ENCODE data around the gene TRIML1. TPM values are rescaled to one million over a fixed set of nuclear protein-coding genes. Genes with fewer than 3 reads are reported as not detected.

TRIML1 gene, protein sequence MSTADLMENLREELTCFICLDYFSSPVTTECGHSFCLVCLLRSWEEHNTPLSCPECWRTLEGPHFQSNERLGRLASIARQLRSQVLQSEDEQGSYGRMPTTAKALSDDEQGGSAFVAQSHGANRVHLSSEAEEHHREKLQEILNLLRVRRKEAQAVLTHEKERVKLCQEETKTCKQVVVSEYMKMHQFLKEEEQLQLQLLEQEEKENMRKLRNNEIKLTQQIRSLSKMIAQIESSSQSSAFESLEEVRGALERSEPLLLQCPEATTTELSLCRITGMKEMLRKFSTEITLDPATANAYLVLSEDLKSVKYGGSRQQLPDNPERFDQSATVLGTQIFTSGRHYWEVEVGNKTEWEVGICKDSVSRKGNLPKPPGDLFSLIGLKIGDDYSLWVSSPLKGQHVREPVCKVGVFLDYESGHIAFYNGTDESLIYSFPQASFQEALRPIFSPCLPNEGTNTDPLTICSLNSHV
- not detected in 2 replicates for total RNA-seq

DNA sequence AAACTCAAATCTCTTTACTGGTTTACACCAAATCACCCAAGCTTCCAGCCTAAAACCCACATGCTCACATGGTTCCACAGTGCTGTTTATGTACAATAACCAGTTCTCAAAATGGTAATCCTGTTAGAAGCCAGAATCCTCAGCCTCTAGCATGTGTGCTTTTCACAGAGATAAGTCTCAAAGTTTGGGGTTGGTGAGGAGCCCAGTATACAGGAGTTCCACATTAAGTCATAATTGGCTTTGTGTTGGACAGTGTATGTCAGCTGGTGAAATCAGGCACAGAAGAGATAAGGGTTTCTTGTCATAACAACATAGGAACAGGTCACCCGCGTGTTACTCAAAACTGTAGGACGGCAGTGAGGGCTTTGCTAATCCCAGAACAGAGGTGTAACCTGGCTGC is at the start of gene TRIML1:
TRIML1 (plus strand) TSS at position 301 of the 400 bp plus-strand sequence. CDS start 118 bp downstream, outside the sequence.

DNA sequence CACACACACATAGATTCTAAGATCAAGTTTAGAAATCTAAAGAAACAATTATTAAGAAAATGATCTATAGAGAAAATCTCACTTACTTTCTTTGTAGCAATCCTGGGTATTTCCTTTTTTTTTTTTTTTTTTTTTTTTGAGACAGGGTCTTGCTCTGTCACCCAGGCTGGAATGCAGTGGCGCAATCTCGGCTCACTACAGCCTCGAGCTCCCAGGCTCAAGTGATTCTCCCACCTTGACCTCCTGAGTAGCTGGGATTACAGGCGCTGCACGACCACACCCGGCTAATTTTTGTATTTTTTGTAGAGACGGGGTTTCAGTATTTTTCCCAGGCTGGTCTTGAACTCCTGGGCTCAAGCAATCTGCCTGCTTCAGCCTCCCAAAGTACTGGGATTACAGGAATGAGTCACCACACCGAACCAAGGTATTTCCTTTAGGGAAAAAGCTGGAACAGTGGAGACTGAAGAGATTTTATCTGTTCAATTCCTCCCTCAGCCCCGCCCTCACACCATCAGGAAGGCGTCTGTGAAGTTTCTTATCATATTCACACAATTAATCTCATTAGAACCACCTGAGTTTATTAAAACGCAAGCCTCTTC is 30.0 kb upstream of the TRIML1 start, which contains the start of gene TRIML2:
TRIML2 (minus strand) TSS at position 447 of the 599 bp plus-strand sequence. CDS start 4,235 bp downstream, outside the sequence.

Other genes starting within 250 kb of the TRIML1 start
- gene ZFP42, start 143.7 kb upstream of the TRIML1 start, total RNA-seq: not detected in 2 replicates
- 0.11 and 0.43 TPM in 2 replicates for gene TRIML2, start 29.8 kb upstream of the TRIML1 start, total RNA-seq

Data from dermis lymphatic vessel endothelial cell (primary cell).